ENCODE results near the gene PROK2. TPM values are rescaled to one million over a fixed set of nuclear protein-coding genes. Genes with fewer than 3 reads are reported as not detected.

Gene PROK2
- total RNA-seq, 2 donors from 2014 or later, result 0.65 to 1.5 TPM

DNA sequence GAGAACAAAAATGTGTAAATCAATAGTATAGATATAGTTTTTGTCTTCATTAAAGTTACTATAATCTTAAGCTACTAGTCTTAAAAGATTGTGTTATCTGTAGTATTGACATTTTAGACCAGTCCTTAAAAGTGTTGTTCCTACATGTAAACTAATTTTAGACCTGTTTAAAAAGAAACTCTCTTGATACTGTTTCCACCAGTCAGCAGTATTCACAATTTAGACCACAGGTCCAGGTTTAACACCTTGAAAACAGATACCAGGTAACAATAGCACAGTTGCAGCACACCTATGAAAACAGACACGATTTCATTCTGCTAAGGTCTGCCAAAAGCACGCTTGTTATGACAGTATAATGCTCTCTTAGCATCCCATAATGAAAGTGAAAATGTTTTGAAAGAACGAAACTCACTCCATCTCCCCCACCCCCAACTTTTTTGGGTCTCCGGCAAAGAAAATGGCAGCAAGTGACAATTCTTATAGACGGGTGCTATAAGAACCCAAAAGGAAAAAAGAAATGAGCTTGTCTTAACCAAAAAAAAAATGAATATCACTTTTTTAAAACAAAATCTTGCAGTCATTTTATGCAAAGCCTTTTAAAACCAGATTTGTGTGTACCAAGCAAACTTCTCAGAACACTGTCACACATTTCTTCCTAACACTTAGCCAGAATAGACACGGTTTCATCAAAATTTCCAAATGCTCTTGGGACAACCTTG, 61.3 kb downstream of the PROK2 start:
- H3K9me3 ChIP-seq (ENCODE audit: control insufficient read depth, low read length, poor library complexity, severe bottlenecking), result no peaks in the 10 kb centered on the region
- DNase-seq (peak in 2 of 3 donors; percentile 25 to 26), ATAC-seq (peak; percentile 50)
- peaks cover 67% of the 10 kb centered on the region for H3K4me1 Mint-ChIP-seq
- no peaks in the 10 kb centered on the region for H3K27me3 Mint-ChIP-seq
- peak overlapping the region; percentile 93 for H3K4me3 Mint-ChIP-seq
- peaks cover 9% of the 10 kb centered on the region for H3K36me3 Mint-ChIP-seq (ENCODE audit: low read depth)
- H3K27ac Mint-ChIP-seq, result peak overlapping the region; percentile 96

- peaks cover 72% of the 10 kb centered on the region for H3K4me1 Mint-ChIP-seq
- peak overlapping the region; percentile 96 for H3K27ac Mint-ChIP-seq
- ATAC-seq (no peak), DNase-seq (no peak)
- H3K27me3 Mint-ChIP-seq, result no peaks in the 10 kb centered on the region
- no peaks in the 10 kb centered on the region for H3K9me3 ChIP-seq (ENCODE audit: control insufficient read depth, low read length, poor library complexity, severe bottlenecking)
- H3K4me3 Mint-ChIP-seq, result peak overlapping the region; percentile 78
- peaks cover 9% of the 10 kb centered on the region for H3K36me3 Mint-ChIP-seq (ENCODE audit: low read depth)
Measured at GRCh38 chr3:71722693-71723092, 62.3 kb downstream of the PROK2 start.

Other genes starting within 250 kb of the PROK2 start
- 100 to 1,000 TPM; 377 to 395 TPM for gene FOXP1, start 201.4 kb downstream of the PROK2 start, total RNA-seq
- 10 to 100 TPM; 41.4 to 63.7 TPM for gene EIF4E3, start 59.7 kb downstream of the PROK2 start, total RNA-seq
- 1 to 10 TPM; 1.0 TPM for gene GPR27, start 31.3 kb downstream of the PROK2 start, total RNA-seq